Measurements from ENCODE around the gene EXOSC9. TPM values are rescaled to one million over a fixed set of nuclear protein-coding genes. Genes with fewer than 3 reads are reported as not detected.

Gene EXOSC9
- total and polyA plus RNA-seq, 8 donors, result 10.4 to 162 (median 28.0) TPM

GRCh38 chr4:121860121-121860520, 59.0 kb downstream of the EXOSC9 start:
- H3K36me3 ChIP-seq, result peaks cover 0 to 65% (median 59%) of the 10 kb centered on the region in 4 donors
- H3K4me1 ChIP-seq, result no peaks in the 10 kb centered on the region
- no peak for DNase-seq
- H3K9me3 ChIP-seq, result no peaks in the 10 kb centered on the region
- no peaks in the 10 kb centered on the region for H3K27me3 ChIP-seq
- H3K4me3 ChIP-seq, result no peak overlapping the region
- intact Hi-C loops (cut with DNase I; ENCODE audit: low total_unique reads), result no loop called here
- no peak for TF ChIP-seq EP300 (IDR thresholded peaks at IDR 0.05)
- TF ChIP-seq POLR2A (IDR thresholded peaks at IDR 0.05), result no peak
- TF ChIP-seq POLR2AphosphoS5 (IDR thresholded peaks at IDR 0.05), result no peak
- no peak for TF ChIP-seq CTCF (IDR thresholded peaks at IDR 0.05)
- no peak overlapping the region for H3K27ac ChIP-seq

GRCh38 chr4:121861426-121861825, 60.3 kb downstream of the EXOSC9 start:
- intact Hi-C loops (cut with DNase I; ENCODE audit: low total_unique reads), result no loop called here
- 78 to 95% (median 92%) methylated on average over 2 of the region's 2 CpGs for WGBS, 5 donors
- no peaks in the 10 kb centered on the region for H3K9me3 ChIP-seq
- H3K27me3 ChIP-seq, result no peaks in the 10 kb centered on the region
- no peak overlapping the region for H3K27ac ChIP-seq
- DNase-seq, result no peak
- H3K4me3 ChIP-seq, result no peak overlapping the region
- no peaks in the 10 kb centered on the region for H3K4me1 ChIP-seq
- peaks cover 3 to 72% (median 66%) of the 10 kb centered on the region in 4 donors for H3K36me3 ChIP-seq
- TF ChIP-seq POLR2A (IDR thresholded peaks at IDR 0.05), result no peak
- no peak for TF ChIP-seq CTCF (IDR thresholded peaks at IDR 0.05)
- no peak for TF ChIP-seq POLR2AphosphoS5 (IDR thresholded peaks at IDR 0.05)
- no peak for TF ChIP-seq EP300 (IDR thresholded peaks at IDR 0.05)

- TF ChIP-seq EP300 (IDR thresholded peaks at IDR 0.05) (no peak), POLR2AphosphoS5 (IDR thresholded peaks at IDR 0.05) (no peak), CTCF (IDR thresholded peaks at IDR 0.05) (no peak), POLR2A (IDR thresholded peaks at IDR 0.05) (no peak)
- Histone ChIP-seq H3K27me3 (no peaks in the 10 kb centered on the region), H3K4me3 (no peak overlapping the region), H3K27ac (no peak overlapping the region), H3K4me1 (peaks cover 0 to under 1% (median under 1%) of the 10 kb centered on the region in 4 donors), H3K36me3 (peaks cover 3 to 59% (median 55%) of the 10 kb centered on the region in 4 donors), H3K9me3 (no peaks in the 10 kb centered on the region)
- intact Hi-C loops (cut with DNase I; ENCODE audit: low total_unique reads), result no loop called here
- WGBS, 5 donors, result 84 to 87% (median 86%) methylated on average over 7 of the region's 7 CpGs
- no peak for DNase-seq
Observed at GRCh38 chr4:121863799-121864198, 62.7 kb downstream of the EXOSC9 start.

Other genes starting within 250 kb of the EXOSC9 start
- 100 to 1,000 TPM in 3 of 5 donors, 10 to 100 TPM in 2; 77.9 to 368 (median 102) TPM for gene ANXA5, start 104.3 kb upstream of the EXOSC9 start, total RNA-seq
- gene ANXA5, start 104.3 kb upstream of the EXOSC9 start, polyA plus RNA-seq, result 100 to 1,000 TPM; 169 to 357 (median 224) TPM
- under 1 TPM in 1 of 5 donors, not detected in 4; 0.18 TPM for gene SMIM43, start 36.2 kb upstream of the EXOSC9 start, total RNA-seq
- under 1 TPM in 2 of 3 donors, not detected in 1; 0.10 to 0.31 TPM for gene SMIM43, start 36.2 kb upstream of the EXOSC9 start, polyA plus RNA-seq
- gene CCNA2, start 22.6 kb downstream of the EXOSC9 start, total RNA-seq, result 10 to 100 TPM in 2 of 5 donors, 1 to 10 TPM in 2, not detected in 1; 3.6 to 14.2 (median 10.1) TPM
- 1 to 10 TPM; 2.0 to 8.8 (median 4.8) TPM for gene CCNA2, start 22.6 kb downstream of the EXOSC9 start, polyA plus RNA-seq
- 10 to 100 TPM; 10.3 to 22.2 (median 19.3) TPM for gene BBS7, start 69.2 kb downstream of the EXOSC9 start, total RNA-seq
- 1 to 10 TPM; 6.7 to 8.7 (median 7.8) TPM for gene BBS7, start 69.2 kb downstream of the EXOSC9 start, polyA plus RNA-seq
- 1 to 10 TPM in 1 of 5 donors, under 1 TPM in 1, not detected in 3; 0.72 to 3.7 TPM for gene TRPC3, start 150.7 kb downstream of the EXOSC9 start, total RNA-seq
- under 1 TPM in 2 of 3 donors, not detected in 1; 0.31 to 0.68 TPM for gene TRPC3, start 150.7 kb downstream of the EXOSC9 start, polyA plus RNA-seq

All from stomach (tissue), 9 donors.